Cortex of kidney (tissue), 1 donor: ENCODE data around the gene ETNK2.
"Not testable (repeated sequence)": the region's sequence is repeated elsewhere in the genome, so short reads cannot be mapped to it uniquely, and the experiment has no call there.

ENCODE experiments used
- DNase-seq: peaks from one replicate; lab custom pipeline; 2025; lab: John Stamatoyannopoulos, UW

ETNK2 gene

GRCh38 chr1:204098683-204099082, 53.2 kb downstream of the ETNK2 start:
- DNase-seq = no peak

- DNase-seq = no peak
These were observed 54.9 kb downstream of the ETNK2 start for GRCh38 chr1:204096931-204097330.

DNA sequence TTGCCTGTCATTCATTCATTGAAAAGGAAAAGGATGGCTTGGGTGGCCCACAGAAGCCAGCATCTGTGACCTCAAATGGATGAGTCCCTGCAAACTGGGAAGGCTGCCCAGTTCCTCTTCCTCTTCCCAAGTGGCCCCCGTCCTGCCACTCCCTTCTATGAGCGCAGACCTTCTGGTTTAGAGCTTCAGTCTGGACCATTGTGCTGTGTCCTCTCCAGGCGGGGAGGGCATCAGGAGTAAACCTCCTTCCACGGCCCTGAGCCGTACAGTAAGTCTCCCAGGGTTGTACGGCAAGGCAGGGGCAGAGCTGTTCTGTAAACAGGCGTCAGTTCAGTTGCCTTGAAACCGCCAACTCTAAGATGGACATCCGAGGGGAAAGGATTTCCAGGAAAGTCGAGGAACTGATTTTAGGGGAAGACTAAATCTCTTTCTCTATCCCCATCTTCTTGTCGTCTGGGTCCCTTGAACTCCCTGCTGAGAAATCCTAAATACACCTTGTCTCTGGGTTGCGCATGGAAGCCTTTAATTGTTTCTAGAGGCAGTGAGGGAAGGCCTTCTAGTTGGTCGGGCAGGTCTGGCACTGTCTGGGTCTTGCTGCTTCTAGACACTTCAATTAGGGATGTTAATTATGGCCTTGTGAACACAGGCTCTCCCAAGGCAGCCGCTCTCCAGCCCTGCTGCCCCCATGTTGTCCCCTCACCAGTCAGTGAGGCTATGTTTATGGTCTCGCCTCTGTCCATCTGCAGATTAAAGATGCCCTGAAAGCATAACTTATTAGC, 56.8 kb downstream of the ETNK2 start:
- no peak for DNase-seq

DNA sequence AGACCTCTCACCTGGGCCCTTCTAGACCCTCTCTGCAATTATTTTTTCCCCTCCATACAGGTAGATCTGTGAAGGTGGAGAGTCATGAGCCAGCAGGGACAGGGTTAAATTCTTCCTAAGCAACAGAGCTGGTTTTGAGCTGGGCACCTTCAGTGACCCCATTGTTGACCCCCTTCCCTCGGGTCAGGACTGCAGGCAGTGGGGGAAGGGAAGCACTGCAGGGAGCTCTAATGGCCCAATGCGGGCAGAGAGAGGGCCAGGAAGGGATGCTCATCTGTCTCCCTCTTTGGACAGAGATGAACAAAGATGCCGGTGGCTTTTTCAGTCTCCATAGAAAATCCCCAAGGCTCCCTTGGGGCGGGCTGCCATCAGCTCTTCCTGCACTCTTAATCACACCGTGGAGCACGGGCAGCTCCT, 57.5 kb downstream of the ETNK2 start:
- DNase-seq = no peak

- DNase-seq = no peak
These were observed 58.1 kb downstream of the ETNK2 start for GRCh38 chr1:204093781-204094180.

- no peak for DNase-seq
These were observed 58.5 kb downstream of the ETNK2 start for GRCh38 chr1:204093421-204093717.

DNA sequence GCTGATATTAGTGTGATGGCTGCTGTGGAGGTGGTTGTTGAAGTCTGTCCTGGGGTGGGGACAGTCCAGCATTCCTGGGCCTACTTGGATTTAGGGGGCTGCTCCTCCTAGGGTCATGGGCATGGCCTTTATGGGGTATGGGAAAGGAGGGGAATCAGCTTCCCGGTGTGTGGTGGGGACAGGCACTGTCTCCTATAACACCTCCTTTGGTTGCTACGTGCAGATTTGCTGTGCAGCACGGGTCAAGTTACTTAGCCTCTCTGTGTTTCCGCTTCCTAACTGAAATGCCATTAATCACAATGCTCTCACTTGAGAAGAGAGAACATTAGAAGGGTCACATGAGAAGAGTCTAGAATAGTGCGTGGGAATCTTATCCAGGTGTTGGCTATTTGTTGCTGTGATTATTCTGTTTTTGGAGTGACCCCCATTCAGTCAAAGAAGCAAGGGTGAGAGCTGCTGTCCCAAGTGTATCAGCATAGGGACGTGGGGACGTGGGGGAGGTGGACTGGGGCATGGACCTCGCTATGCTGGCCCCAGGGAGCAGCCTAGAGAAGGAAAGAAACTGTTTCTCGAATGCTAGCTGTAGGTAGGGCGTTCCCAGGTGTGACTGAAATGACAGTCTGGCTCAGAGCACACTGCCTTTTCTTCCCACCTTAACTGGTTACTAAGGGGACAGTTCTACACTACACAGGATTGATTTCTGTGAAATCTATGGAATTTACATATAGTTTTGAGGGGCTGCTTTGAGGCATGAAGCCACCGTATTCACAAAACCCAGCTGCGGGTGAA, 59.0 kb downstream of the ETNK2 start:
- DNase-seq = no peak

GRCh38 chr1:204091787-204092312, 60.0 kb downstream of the ETNK2 start:
- no peak for DNase-seq

- DNase-seq = no peak
These were observed 60.8 kb downstream of the ETNK2 start for GRCh38 chr1:204091066-204091465.

DNA sequence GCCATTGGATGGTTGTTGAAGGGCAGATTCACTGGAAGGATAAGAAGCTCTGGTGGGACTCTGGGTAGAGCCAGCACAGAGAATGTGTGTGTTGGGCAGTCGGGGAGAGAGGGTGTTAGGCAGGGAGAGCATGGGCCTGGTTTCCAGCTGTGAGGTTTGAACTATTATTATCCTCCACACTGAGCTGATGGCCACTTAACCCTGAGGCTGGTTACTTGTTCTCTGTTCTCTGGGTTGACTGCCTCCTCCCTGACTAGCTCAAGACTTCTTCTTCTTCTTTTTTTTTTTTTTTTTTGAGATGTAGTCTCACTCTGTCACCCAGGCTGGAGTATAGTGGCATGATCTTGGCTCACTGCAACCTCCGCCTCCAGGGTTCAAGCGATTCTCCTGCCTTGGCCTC, 61.7 kb downstream of the ETNK2 start:
- not testable (repeated sequence) for DNase-seq

- no peak for DNase-seq
These were observed 62.6 kb downstream of the ETNK2 start for GRCh38 chr1:204089044-204089751.

DNA sequence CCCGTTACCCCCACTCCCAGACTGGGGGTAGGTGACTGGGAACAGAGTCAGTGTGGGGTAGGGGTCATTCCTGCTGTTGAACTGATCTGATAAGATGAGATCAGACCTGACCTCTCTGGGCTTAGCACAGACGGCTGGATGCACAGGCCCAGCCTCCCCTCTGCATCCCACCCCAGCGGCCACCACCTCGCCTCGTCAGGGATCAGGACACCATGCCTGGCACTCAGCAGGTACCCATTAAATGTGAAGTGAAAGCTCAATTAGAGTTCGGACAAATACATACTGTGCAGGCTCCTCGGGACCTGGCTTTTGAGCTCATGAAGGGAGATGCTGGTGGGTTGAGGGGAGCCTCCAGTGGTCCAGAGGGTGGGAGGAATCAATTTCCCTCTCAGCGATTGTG, 63.2 kb downstream of the ETNK2 start:
- DNase-seq = no peak

DNA sequence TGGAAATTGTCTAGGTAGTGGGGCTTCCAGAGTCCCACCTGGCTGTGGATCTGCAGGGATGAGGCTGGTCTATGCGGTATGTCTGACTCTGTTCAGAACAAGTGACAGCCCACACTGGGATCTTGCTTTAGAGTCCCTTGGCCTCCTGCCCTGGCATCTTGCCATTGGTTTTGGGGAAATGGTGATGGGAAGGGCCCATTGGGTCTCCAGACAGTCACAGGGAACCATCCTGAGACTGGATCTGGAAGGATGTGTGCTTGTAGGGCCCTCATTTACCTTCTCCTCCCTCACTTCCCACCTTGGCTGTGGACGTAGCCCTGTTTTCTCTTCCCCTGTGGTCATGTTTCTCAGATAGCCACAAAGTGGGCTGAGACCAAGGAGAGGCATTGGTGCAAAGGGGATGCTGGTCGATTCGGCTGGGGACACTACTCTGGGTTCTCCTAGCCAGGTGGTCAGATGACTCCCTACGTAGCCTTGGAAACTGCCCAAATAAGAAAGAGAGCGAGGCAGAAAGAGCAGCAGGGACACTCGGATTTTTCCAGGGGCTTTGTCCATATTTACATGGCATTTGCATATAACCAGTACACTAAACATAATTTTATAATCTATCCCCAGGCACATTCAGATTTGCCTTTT, 63.8 kb downstream of the ETNK2 start:
- DNase-seq = no peak

GRCh38 chr1:204087181-204087892, 64.5 kb downstream of the ETNK2 start:
- no peak for DNase-seq

- DNase-seq = no peak
These were observed 66.0 kb downstream of the ETNK2 start for GRCh38 chr1:204085876-204086275.

- no peak for DNase-seq
These were observed 67.5 kb downstream of the ETNK2 start for GRCh38 chr1:204084247-204084772.

DNA sequence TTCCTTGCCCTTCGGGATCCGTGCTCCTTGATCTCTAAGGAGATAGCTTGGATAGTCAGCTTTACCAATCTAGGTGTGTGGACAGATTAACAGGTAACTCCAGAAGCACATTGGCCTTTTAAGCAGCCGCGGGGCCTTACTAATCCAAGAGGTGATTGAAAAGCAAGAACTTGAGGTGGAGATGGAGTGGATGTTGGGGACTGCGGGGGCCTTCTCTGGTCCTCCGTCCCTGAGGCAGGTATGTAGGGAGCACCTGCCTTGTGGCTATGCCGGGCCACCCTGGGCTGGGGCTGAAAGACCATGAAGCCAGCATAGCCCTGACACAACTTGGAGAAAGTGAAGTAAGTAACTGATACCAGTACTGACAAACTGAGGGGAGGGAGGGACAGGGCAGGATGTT, 68.4 kb downstream of the ETNK2 start:
- DNase-seq = no peak

GRCh38 chr1:204081791-204082513, 69.9 kb downstream of the ETNK2 start:
- DNase-seq = no peak

DNA sequence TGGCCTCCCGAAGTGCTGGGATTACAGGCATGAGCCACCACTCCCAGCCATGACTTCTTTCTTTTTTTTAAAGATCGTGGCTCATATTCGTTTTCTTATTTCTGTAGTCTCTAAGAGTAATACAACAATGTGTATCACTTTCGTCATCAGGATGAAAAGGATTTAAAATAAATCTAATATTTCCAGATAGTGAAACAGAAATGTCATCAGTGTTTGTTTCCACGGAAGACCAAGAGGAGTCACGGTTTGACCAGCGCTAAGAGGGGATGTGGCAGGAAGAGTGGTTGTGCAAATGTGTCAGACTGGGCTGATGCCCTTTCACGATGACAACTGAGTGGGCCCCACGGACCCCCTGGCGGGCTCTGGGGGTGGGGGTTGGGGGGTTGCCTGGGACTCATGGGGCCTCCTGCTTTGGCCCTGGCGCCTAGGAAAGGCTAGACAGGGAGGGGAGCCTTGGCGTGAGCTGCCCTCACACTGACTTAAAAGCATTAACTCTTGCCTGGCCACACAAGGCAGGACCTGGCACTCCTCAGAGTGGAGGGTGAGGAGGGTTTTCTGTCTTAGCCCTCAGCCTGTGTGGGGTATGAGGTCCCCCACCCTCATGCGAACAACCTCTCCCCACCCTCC, 70.6 kb downstream of the ETNK2 start:
- no peak for DNase-seq
